Mesenchymal stem cell (in vitro differentiated cells and primary cell): Measurements from ENCODE around the gene TMEM95.
A peak's percentile ranks its signal among the peaks of the same experiment; 100 is the strongest.

Experiments
- DNase-seq: peaks from one replicate; pipeline ENCODE4 v3.0.0-alpha.2; 2013
- H2AFZ ChIP-seq: one replicate; pipeline ENCODE4 v1.6.1; 2013; ENCODE audit warnings: low read depth, mild to moderate bottlenecking, control low read depth, inconsistent platforms, low read length, moderate library complexity
- H2AK5ac ChIP-seq: 2 replicates; pipeline ENCODE4 v1.6.1; 2013; ENCODE audit warnings: low read length, moderate library complexity, mild to moderate bottlenecking, inconsistent platforms; ENCODE audit not compliant: severe bottlenecking
- H2BK120ac ChIP-seq: one replicate; pipeline ENCODE4 v1.6.1; 2013; ENCODE audit warnings: low read depth, mild to moderate bottlenecking, inconsistent platforms, low read length, moderate library complexity
- H2BK12ac ChIP-seq, 2 experiments: one replicate each; pipeline ENCODE4 v1.6.1; 2013; ENCODE audit warnings: inconsistent platforms in 2 of 2, low read length in 2 of 2, mild to moderate bottlenecking in 2 of 2, moderate library complexity in 2 of 2, control low read depth in 1 of 2
- H2BK15ac ChIP-seq: one replicate; pipeline ENCODE4 v1.6.1; 2013; ENCODE audit warnings: mild to moderate bottlenecking, low read depth, inconsistent platforms; ENCODE audit not compliant: poor library complexity, severe bottlenecking
- H2BK5ac ChIP-seq: 2 replicates; pipeline ENCODE4 v1.6.1; 2013; ENCODE audit warnings: low read depth, mild to moderate bottlenecking, low read length, control low read depth, inconsistent platforms; ENCODE audit not compliant: poor library complexity, severe bottlenecking
- H3K14ac ChIP-seq, 2 experiments: one replicate each; pipeline ENCODE4 v1.6.1; 2013; ENCODE audit warnings: inconsistent platforms in 2 of 2, low read length in 2 of 2, control low read depth in 1 of 2, mild to moderate bottlenecking in 1 of 2, moderate library complexity in 1 of 2
- H3K18ac ChIP-seq, 2 experiments: one replicate each; pipeline ENCODE4 v1.6.1; 2013; ENCODE audit warnings: inconsistent platforms in 2 of 2, low read length in 2 of 2, control low read depth in 1 of 2, low read depth in 1 of 2, mild to moderate bottlenecking in 1 of 2
- H3K23ac ChIP-seq, 2 experiments: one replicate each; pipeline ENCODE4 v1.6.1; 2013; ENCODE audit warnings: inconsistent platforms in 2 of 2, low read length in 2 of 2, mild to moderate bottlenecking in 2 of 2, moderate library complexity in 2 of 2, control low read depth in 1 of 2
- H3K27ac ChIP-seq: 2 replicates; pipeline ENCODE4 v1.5.1; 2013; ENCODE audit warnings: mild to moderate bottlenecking, moderate library complexity, low read length, control low read depth, inconsistent platforms; ENCODE audit not compliant: poor library complexity, severe bottlenecking
- H3K27me3 ChIP-seq, 2 experiments: 2 replicates each; pipeline versions ENCODE4 v1.6.1 to v1.7.0; 2013; ENCODE audit warnings: low read length in 2 of 2, mild to moderate bottlenecking in 2 of 2, moderate library complexity in 2 of 2, control low read depth in 1 of 2, inconsistent platforms in 1 of 2; ENCODE audit not compliant: control insufficient read depth in 1 of 2, insufficient read depth in 1 of 2
- H3K36me3 ChIP-seq, 2 experiments: 2 replicates each; pipeline versions ENCODE4 v1.6.1 to v1.7.0; 2013; ENCODE audit warnings: low read length in 2 of 2, control low read depth in 1 of 2, inconsistent platforms in 1 of 2, low read depth in 1 of 2, mild to moderate bottlenecking in 1 of 2; ENCODE audit not compliant: insufficient read depth in 2 of 2, control insufficient read depth in 1 of 2
- H3K4ac ChIP-seq, 2 experiments: one replicate each; pipeline ENCODE4 v1.6.1; 2013; ENCODE audit warnings: inconsistent platforms in 2 of 2, low read length in 2 of 2, mild to moderate bottlenecking in 2 of 2, moderate library complexity in 2 of 2, control low read depth in 1 of 2, low read depth in 1 of 2
- H3K4me1 ChIP-seq: 2 replicates; pipeline ENCODE4 v1.6.1; 2013; ENCODE audit warnings: low read depth, low read length, control low read depth; ENCODE audit not compliant: control insufficient read depth, insufficient read depth
- H3K4me2 ChIP-seq: 2 replicates; pipeline ENCODE4 v1.6.1; 2013; ENCODE audit warnings: low read length, mild to moderate bottlenecking, inconsistent platforms; ENCODE audit not compliant: poor library complexity, severe bottlenecking
- H3K4me3 ChIP-seq, 2 experiments: 2 replicates each; pipeline versions ENCODE4 v1.5.1 to v1.7.0; 2013; ENCODE audit warnings: low read length in 2 of 2, mild to moderate bottlenecking in 2 of 2, control low read depth in 1 of 2, low read depth in 1 of 2; ENCODE audit not compliant: insufficient read depth in 1 of 2
- H3K79me1 ChIP-seq: replicated peaks from 2 replicates; pipeline ENCODE4 v1.6.1; 2013; ENCODE audit warnings: mild to moderate bottlenecking, control low read depth, low read length, inconsistent platforms; ENCODE audit not compliant: poor library complexity, severe bottlenecking
- H3K9ac ChIP-seq: 2 replicates; pipeline ENCODE4 v1.7.0; 2013; ENCODE audit warnings: mild to moderate bottlenecking, low read length, moderate library complexity
- H3K9me3 ChIP-seq: 2 replicates; pipeline ENCODE4 v1.7.0; 2013; ENCODE audit warnings: mild to moderate bottlenecking, low read length; ENCODE audit not compliant: control insufficient read depth
- H4K8ac ChIP-seq: one replicate; pipeline ENCODE4 v1.6.1; 2013; ENCODE audit warnings: inconsistent platforms, mild to moderate bottlenecking, low read length, moderate library complexity
- H4K91ac ChIP-seq: one replicate; pipeline ENCODE4 v1.6.1; 2013; ENCODE audit warnings: mild to moderate bottlenecking, low read length, inconsistent platforms
- WGBS: methylation state at CpG from one replicate; pipeline ENCODE4 v1.1.7; 2013; ENCODE audit warnings: mixed read lengths; 5-methylcytosine and 5-hydroxymethylcytosine counted together

TMEM95 gene

DNA sequence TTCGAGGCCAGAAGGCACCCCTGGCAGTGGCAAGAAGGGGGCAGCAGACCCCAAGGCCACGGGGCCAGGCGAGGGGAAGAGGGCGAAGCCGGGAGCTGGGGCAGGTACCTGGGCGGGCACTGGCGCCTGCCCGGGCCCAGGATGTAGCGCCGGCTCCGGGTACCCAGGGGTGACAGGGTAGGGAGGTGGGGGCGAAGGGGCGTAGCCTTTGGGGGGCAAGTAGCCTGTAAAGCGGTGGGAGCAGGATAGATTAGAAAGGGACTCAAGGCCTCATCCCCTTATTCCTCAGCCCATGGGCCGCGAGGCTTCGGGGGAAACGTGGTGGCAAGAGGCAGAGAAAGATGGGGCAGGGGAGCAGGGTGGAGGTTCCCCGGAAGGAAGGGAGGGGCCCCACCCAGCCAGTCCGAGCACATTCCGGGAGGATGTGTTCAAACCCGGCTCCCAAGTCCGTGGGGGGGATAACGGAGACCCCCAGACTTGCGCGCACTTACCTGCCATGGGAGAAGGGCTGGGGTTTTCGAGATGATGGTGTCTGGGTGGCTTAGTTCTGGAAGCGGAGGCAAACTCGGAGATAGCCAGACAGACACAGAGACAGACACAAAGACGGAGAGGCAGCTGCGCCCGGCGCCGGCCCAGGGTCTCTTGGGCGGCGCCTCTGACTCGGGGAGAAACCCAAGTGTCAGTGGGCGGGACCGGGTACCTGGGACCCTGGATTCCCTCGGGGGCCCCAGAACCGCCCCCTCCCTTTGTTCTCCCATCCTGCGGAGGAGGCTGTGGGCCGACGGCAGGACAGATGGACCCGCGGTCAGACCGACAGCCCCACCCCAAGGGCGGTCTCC, 38.9 kb downstream of the TMEM95 start:
- H3K36me3 ChIP-seq = peaks cover 40 to 41% of the 10 kb centered on the region in 2 experiments
- peaks cover 25% of the 10 kb centered on the region for H3K4me1 ChIP-seq
- peak overlapping the region; percentile 10 for H4K8ac ChIP-seq
- H3K27ac ChIP-seq = peak overlapping the region; percentile 54
- H2AK5ac ChIP-seq = no peak overlapping the region
- H3K4me3 ChIP-seq = peak overlapping the region; percentile 69 to 92
- peak overlapping the region; percentile 71 for H2BK120ac ChIP-seq
- peak overlapping the region in 1 of 2 experiments; percentile 74 for H3K18ac ChIP-seq
- H2BK5ac ChIP-seq = no peak overlapping the region
- H3K9me3 ChIP-seq = no peaks in the 10 kb centered on the region
- H3K23ac ChIP-seq = peak overlapping the region in 1 of 2 experiments; percentile 78
- peak overlapping the region in 1 of 2 experiments; percentile 29 for H3K4ac ChIP-seq
- H3K4me2 ChIP-seq = peak overlapping the region; percentile 46
- H3K27me3 ChIP-seq = no peaks in the 10 kb centered on the region
- H4K91ac ChIP-seq = peak overlapping the region; percentile 23
- 11% methylated on average over 42 of the region's 48 CpGs for WGBS
- peak; percentile 41 for DNase-seq
- H2AFZ ChIP-seq = peak overlapping the region; percentile 46
- peaks cover 21% of the 10 kb centered on the region for H3K79me1 ChIP-seq
- H2BK12ac ChIP-seq = peak overlapping the region in 1 of 2 experiments; percentile 6
- peak overlapping the region; percentile 88 for H3K9ac ChIP-seq
- H2BK15ac ChIP-seq = peak overlapping the region; percentile 73
- peak overlapping the region in 1 of 2 experiments; percentile 69 for H3K14ac ChIP-seq

DNA sequence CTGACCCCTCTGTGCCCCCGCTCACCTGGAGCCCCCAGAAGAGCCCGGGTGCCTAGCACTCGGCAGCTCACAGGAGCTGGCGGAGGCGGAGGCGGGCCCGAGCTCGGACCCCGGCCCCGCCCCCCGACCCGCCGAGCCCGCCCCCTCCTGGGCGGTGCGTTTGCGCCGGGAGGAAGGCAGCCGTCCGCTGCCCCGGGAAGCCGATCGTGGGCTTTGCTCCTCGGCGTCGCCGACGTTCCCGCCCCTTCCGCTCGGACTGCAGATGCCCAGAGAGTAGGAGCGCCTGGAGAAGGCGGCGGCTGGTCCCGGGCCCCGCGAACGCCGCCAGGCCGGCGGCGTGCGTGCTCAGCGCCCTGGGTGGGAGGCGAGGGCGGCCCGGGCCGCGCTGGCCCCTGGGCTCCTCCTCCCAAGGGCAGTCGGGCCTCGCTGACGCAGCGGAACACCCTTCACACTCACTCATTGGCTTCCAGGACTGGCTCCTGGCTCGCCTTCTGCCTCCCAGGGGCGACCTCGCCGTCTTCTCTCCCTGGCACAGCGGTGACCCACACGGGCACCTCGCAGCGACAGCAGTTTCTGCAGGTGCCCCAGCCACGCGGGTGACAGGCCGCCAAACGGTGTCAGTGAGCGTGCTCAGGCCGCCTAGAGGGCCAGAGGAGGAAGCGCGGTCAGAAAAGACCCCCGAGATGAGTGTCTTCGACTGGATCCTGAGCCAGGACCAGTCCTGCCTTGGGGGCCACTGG, 39.7 kb downstream of the TMEM95 start, which contains the start of gene PLSCR3:
Gene PLSCR3, minus strand, starts transcription at position 74 of the 740 bp plus-strand sequence. CDS start 415 bp downstream, outside the sequence.
- Histone ChIP-seq H2AK5ac (peak within 1 kb of the TSS; percentile 52), H2BK12ac (peak within 1 kb of the TSS; percentile 56 to 81), H2BK15ac (peak within 1 kb of the TSS; percentile 73), H3K4ac (peak within 1 kb of the TSS; percentile 73 to 91), H2BK120ac (peak within 1 kb of the TSS; percentile 71), H3K27ac (peak within 1 kb of the TSS; percentile 73), H3K36me3 (peaks cover 32 to 33% of the 10 kb centered on the region in 2 experiments), H3K9me3 (no peaks in the 10 kb centered on the region), H3K4me3 (peak within 1 kb of the TSS; percentile 69 to 92), H3K9ac (peak within 1 kb of the TSS; percentile 88), H3K27me3 (no peaks in the 10 kb centered on the region), H3K18ac (peak within 1 kb of the TSS; percentile 69 to 74), H3K23ac (peak within 1 kb of the TSS in 1 of 2 experiments; percentile 78), H3K14ac (peak within 1 kb of the TSS in 1 of 2 experiments; percentile 73), H3K79me1 (peaks cover 21% of the 10 kb centered on the region), H3K4me2 (peak within 1 kb of the TSS; percentile 69), H4K8ac (peak within 1 kb of the TSS; percentile 96), H2BK5ac (peak within 1 kb of the TSS; percentile 88), H2AFZ (peak within 1 kb of the TSS; percentile 46), H3K4me1 (peaks cover 25% of the 10 kb centered on the region), H4K91ac (peak within 1 kb of the TSS; percentile 89)
- WGBS = under 1% methylated on average over 60 of the region's 71 CpGs
- peak; percentile 89 for DNase-seq

DNA sequence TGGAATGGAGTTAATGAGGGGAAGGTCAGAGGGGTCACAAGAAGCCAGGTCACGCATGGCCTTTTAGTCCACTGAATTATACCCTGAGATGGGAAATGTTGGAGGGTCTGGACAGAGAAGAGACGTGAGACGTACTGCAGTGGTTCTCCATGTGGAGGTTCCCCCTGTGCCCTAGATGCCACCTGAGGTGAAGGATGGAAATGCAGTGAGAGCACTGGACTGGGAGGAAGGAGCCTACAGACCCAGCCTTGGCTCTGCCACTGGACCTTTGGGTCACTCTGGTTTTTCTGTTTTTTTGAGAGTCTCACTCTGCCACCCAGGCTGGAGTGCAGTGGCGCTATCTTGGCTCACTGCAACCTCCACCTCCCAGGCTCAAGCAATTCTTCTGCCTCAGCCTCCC, 41.2 kb downstream of the TMEM95 start:
- 89% methylated on average over 4 of the region's 4 CpGs for WGBS
- Histone ChIP-seq H2AK5ac (peak overlapping the region; percentile 76), H2BK15ac (no peak overlapping the region)

DNA sequence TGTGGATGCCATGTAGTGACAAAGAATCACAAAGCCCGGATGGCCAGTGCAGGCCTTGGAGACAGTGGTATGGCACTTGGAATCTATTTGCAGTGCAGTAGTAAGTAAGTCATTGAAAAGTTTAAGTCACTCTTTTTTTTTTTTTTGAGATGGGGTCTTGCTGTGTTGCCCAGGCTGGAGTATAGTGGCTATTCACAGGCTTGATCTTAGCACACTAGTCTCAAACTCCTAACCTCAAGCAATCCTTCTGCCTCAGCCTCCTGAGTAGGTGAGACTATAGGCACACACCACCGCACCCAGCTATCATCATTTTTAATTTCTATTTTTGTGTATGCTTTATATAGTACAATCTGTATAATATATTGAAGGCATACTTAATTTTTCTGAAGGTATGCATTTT, 43.7 kb downstream of the TMEM95 start:
- H2AFZ ChIP-seq = no peak overlapping the region
- no peak overlapping the region for H4K91ac ChIP-seq
- H3K27ac ChIP-seq = no peak overlapping the region
- no peak overlapping the region for H3K9ac ChIP-seq
- no peaks in the 10 kb centered on the region for H3K9me3 ChIP-seq
- no peak overlapping the region for H3K23ac ChIP-seq
- H3K79me1 ChIP-seq = peaks cover 4% of the 10 kb centered on the region
- no peak overlapping the region for H3K4me2 ChIP-seq
- H3K4me1 ChIP-seq = peaks cover 17% of the 10 kb centered on the region
- no peak overlapping the region for H2AK5ac ChIP-seq
- H2BK120ac ChIP-seq = no peak overlapping the region
- H3K18ac ChIP-seq = no peak overlapping the region
- H3K36me3 ChIP-seq = no peaks in the 10 kb centered on the region
- H2BK12ac ChIP-seq = no peak overlapping the region
- H4K8ac ChIP-seq = no peak overlapping the region
- no peak overlapping the region for H3K4ac ChIP-seq
- H2BK15ac ChIP-seq = no peak overlapping the region
- 83% methylated on average over 1 of the region's 2 CpGs for WGBS
- no peak overlapping the region for H3K14ac ChIP-seq
- no peak for DNase-seq
- H3K27me3 ChIP-seq = no peaks in the 10 kb centered on the region
- H2BK5ac ChIP-seq = no peak overlapping the region
- no peak overlapping the region for H3K4me3 ChIP-seq

More for the DNA sequence above, 41.2 kb downstream of the TMEM95 start:
- H4K8ac ChIP-seq = peak overlapping the region; percentile 63
- peaks cover 13% of the 10 kb centered on the region for H3K79me1 ChIP-seq
- no peak overlapping the region for H3K14ac ChIP-seq
- no peak for DNase-seq
- H2BK5ac ChIP-seq = no peak overlapping the region
- H4K91ac ChIP-seq = no peak overlapping the region
- peaks cover 17 to 18% of the 10 kb centered on the region in 2 experiments for H3K36me3 ChIP-seq
- H3K18ac ChIP-seq = no peak overlapping the region
- H3K9me3 ChIP-seq = no peaks in the 10 kb centered on the region
- H3K4me1 ChIP-seq = peaks cover 22% of the 10 kb centered on the region
- H3K9ac ChIP-seq = no peak overlapping the region
- no peak overlapping the region for H3K4me3 ChIP-seq
- no peak overlapping the region for H3K27ac ChIP-seq
- no peak overlapping the region for H2BK120ac ChIP-seq
- no peak overlapping the region for H3K23ac ChIP-seq
- no peak overlapping the region for H2AFZ ChIP-seq
- H2BK12ac ChIP-seq = no peak overlapping the region
- H3K4ac ChIP-seq = no peak overlapping the region
- H3K27me3 ChIP-seq = no peaks in the 10 kb centered on the region
- H3K4me2 ChIP-seq = no peak overlapping the region
